Omental fat pad (tissue), 4 donors: ENCODE measurements around the gene DENND1A. TPM values are rescaled to one million over a fixed set of nuclear protein-coding genes. Genes with fewer than 3 reads are reported as not detected.
"Not testable (repeated sequence)": the region's sequence is repeated elsewhere in the genome, so short reads cannot be mapped to it uniquely, and the experiment has no call there.

Experiments
- ATAC-seq: fragments of 150-250 bp; one replicate; pipeline ENCODE4 v1.9.1; 2016; ENCODE audit warnings: mild to moderate bottlenecking, moderate library complexity; ENCODE audit not compliant: low FRiP score
- DNase-seq: peaks from one replicate; pipeline ENCODE4 v3.0.0-alpha.2; 2019; ENCODE audit warnings: low spot score
- CTCF ChIP-seq, 3 donors: fragments of 450-650 bp; IDR thresholded peaks; one replicate each; pipeline ENCODE4 v1.5.1; 2016 to 2017; ENCODE audit warnings: antibody characterized with exemption in 3 of 3, mild to moderate bottlenecking in 3 of 3, moderate library complexity in 2 of 3
- total RNA-seq, 4 donors: library from RNA; depleted of rRNA; stranded (reverse); fragments of >200 nt; gene quantifications; one replicate each; pipeline ENCODE4 v1.1.0, GENCODE V29; 2016

Gene DENND1A
- total RNA-seq, 4 donors from 2014 or later = 15.2 to 22.8 (median 20.7) TPM

- no peak for TF ChIP-seq CTCF (IDR thresholded peaks at IDR 0.05)
- DNase-seq = no peak
- no peak for ATAC-seq
Observed at GRCh38 chr9:123820139-123820538, 109.8 kb downstream of the DENND1A start.

- TF ChIP-seq CTCF (IDR thresholded peaks at IDR 0.05) = no peak
- DNase-seq (no peak), ATAC-seq (no peak)
Observed at GRCh38 chr9:123816817-123817472, 113.0 kb downstream of the DENND1A start.

GRCh38 chr9:123815856-123816255 is 114.1 kb downstream of the DENND1A start:
- not testable (repeated sequence) for DNase-seq, ATAC-seq

- DNase-seq (no peak), ATAC-seq (no peak)
- TF ChIP-seq CTCF (IDR thresholded peaks at IDR 0.05) = no peak
Observed at GRCh38 chr9:123814496-123814895, 115.4 kb downstream of the DENND1A start.

- DNase-seq = no peak
- ATAC-seq = no peak
- no peak for TF ChIP-seq CTCF (IDR thresholded peaks at IDR 0.05)
Observed at GRCh38 chr9:123812984-123813383, 116.9 kb downstream of the DENND1A start.

- no peak for DNase-seq
- TF ChIP-seq CTCF (IDR thresholded peaks at IDR 0.05) = no peak
- no peak for ATAC-seq
Observed at GRCh38 chr9:123807251-123807650, 122.7 kb downstream of the DENND1A start.

GRCh38 chr9:123806829-123807228 is 123.1 kb downstream of the DENND1A start:
- DNase-seq (no peak), ATAC-seq (no peak)
- no peak for TF ChIP-seq CTCF (IDR thresholded peaks at IDR 0.05)
